Activated CD8-positive, alpha-beta memory T cell treated with anti-CD3 and anti-CD28 coated beads for 36 hours (primary cell): Measurements from ENCODE around the gene TSPAN12. TPM values are rescaled to one million over a fixed set of nuclear protein-coding genes. Genes with fewer than 3 reads are reported as not detected.
"Not testable (repeated sequence)": the region's sequence is repeated elsewhere in the genome, so short reads cannot be mapped to it uniquely, and the experiment has no call there.

Experiments
- CTCF ChIA-PET: fragments of 350-600 bp; sonication (Branson Sonifier 250); formaldehyde crosslinking; loops from one replicate; lab custom pipeline; 2021; ENCODE audit warnings: antibody characterized with exemption; lab: Charles Lee
- POLR2A ChIA-PET: fragments of 350-600 bp; sonication (Branson Sonifier 250); formaldehyde crosslinking; loops from one replicate; lab custom pipeline; 2021; ENCODE audit warnings: antibody characterized with exemption; lab: Charles Lee
- total RNA-seq, 2 experiments: library from RNA; stranded (reverse); gene quantifications; one replicate each; pipeline ENCODE4 v1.2.3, GENCODE V29; 2021

Gene TSPAN12
- total RNA-seq, 2 experiments from 2014 or later = not detected

DNA sequence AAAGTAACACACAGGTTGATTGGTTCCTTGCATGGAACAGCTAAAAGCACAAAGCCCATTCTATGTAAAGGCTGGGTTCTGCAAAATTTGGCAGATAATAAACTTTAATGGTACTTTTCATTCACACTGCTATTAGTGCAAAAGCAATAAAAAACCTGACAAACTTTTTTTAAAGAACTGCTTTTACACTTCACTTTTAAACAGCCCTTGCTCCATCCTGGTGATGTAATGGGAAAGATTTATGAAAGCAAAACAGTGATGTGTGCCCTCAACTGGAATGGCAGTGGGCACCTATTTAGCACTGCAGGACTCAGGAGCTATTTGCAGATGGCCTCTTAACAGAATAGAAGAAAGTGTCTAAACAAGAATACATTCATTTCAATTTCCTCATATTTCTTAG lies 44.9 kb downstream of the TSPAN12 start:
- ChIA-PET POLR2A (no interaction called here), CTCF (no interaction called here)

DNA sequence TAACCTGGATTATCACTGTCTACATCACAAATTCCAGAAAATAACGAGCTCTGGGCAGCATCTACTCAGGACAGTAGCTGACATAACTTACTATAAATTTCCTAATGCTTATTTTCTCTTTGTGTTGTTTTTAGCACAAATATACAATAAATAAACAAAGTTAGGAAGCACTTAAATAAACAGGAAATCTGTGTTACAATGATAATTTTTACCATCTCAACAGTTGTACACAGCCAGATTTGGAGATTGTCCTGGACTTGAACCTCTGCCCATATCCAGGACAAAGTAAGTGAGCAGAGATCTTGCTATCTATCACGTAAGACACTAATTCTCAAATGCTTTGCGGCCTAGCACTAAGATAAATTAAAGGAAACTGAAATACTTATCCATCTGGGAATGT lies 48.7 kb downstream of the TSPAN12 start:
- ChIA-PET POLR2A (no interaction called here), CTCF (interaction anchor here (1.0 kb wide), 1 partner anchor 17 kb away, joined by 3 read pairs; no protein-coding TSS in a partner anchor)

DNA sequence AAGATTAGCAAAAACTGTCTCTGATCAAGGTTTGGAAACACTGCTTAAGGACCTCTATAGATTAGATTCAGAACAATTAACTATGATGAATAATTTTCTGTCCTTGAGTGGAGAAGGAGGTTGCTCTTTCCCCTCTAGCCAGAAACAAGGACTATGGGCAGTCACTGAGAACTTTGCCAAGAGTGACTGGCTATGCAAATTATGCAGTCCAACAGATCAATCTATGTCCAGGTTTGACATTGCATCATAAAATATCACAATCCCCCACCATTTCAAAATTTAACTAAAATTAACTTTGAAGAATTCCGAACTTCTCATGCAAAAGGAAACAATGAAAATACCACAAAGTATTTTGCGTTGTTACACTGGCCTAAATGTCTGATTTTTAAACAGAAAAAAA lies 50.6 kb downstream of the TSPAN12 start:
- ChIA-PET POLR2A (no interaction called here), CTCF (no interaction called here)

DNA sequence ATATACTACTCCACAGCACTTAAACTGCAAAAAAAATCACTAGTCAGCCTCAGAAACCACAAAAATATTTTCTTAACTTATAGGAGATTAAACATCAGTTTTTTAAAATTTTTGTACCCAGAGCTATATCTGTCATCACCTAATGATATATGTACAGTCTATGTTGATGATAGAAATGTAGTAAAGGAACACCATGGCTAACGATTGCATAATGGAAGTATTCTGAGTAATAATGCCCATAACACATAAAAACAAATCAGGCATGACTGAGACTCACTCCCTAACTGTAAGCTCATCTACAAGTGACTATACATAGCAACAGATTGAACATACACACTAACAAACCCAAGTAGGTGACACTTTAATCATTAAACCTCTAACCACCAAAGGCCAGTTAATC lies 51.3 kb downstream of the TSPAN12 start:
- ChIA-PET POLR2A (no interaction called here), CTCF (interaction anchor here (0.8 kb wide), 1 partner anchor 276 kb away, joined by 4 read pairs; no protein-coding TSS in a partner anchor)

DNA sequence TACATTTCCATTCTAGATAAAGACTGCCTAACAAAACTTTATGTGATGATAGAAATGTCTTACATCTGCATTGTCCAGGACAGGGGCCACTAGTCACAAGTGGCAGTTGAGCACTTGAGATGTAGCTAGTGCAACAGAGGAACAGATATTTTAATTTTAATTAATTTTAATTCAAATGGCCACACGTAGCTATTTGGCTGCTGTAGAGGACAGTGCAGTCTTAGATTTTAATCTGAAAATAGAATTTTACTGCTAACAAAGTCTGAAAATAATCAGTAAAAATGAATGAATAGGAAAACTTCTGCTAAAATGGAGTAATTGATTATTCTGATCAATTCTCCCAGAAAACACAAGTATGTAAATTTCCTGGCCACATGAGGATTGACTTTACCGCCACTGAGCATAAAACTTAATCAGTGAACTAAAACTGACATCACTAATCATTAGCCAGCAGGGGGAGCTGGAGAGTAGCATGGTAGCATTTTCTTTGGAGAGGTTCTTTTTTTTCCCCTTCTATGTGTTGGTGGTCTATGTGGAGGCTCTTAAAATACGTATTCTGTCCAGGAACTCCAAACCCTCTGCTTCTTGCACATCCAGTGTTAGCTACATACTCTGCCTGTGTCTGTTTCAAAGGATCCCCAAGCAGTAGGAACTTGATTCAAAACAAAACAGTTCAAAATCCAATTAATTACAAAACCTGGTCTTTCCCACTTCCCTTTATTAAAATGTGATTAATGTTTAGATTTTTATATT lies 52.1 kb downstream of the TSPAN12 start:
- POLR2A ChIA-PET = interaction anchor here (0.7 kb wide), 1 partner anchor 679 kb away, joined by 3 read pairs; no protein-coding TSS in a partner anchor
- CTCF ChIA-PET = interaction anchor here (0.8 to 1.3 kb wide), 5 partner anchors 9 to 302 kb away, joined by 3 to 4 read pairs (median 3); no protein-coding TSS in a partner anchor

DNA sequence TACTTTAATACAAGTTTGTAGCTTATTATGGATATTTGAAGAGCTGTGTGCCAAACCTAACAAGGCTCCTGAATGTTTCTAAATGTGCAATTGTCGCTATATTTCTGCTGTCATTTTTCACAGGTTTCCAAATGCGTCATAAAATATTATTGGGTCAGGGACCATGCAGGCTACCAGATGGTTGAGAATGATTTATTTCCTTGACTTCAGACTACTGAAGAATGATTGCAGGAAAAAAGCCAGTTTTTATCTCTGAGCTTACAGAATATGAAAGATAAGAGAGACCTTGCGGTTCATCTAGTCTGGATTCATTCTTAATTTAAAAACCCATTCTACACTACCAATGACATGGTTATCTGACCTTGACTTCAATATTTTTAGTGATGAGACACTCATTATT lies 55.2 kb downstream of the TSPAN12 start:
- ChIA-PET CTCF (interaction anchor here (2.1 kb wide), 1 partner anchor 11 kb away, joined by 5 read pairs; no protein-coding TSS in a partner anchor), POLR2A (no interaction called here)

DNA sequence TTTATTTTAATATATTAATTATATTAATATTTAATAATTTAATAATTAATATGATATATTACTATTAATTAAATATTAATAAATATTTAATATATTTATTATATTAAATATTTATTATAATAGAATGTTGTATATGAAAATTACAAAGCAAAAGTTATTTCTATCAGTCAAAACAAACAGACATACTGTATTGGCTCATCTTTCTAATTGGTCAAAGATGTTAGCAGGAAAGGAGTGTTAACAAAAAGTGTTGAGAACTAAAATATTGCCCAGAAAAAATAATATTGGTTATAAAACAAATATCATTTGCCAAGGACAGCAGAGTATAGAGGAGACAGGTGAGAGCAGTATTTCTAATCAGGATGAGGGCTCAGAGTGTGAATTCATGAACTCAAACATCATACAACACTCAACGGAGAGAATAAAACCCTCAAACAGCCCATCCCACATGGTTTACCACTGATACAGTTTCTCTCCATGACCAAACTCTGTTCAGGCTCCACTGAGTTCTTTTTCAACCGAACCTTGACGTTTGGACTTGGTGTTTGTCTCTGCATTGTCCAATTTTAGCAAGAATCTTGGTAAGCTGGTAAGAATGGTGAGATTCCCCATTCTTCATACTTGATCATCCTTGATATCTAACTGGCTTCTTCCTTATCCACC lies 58.0 kb downstream of the TSPAN12 start:
- CTCF ChIA-PET = interaction anchor here (1.1 kb wide), 1 partner anchor 8 kb away, joined by 3 read pairs; no protein-coding TSS in a partner anchor
- POLR2A ChIA-PET = no interaction called here

DNA sequence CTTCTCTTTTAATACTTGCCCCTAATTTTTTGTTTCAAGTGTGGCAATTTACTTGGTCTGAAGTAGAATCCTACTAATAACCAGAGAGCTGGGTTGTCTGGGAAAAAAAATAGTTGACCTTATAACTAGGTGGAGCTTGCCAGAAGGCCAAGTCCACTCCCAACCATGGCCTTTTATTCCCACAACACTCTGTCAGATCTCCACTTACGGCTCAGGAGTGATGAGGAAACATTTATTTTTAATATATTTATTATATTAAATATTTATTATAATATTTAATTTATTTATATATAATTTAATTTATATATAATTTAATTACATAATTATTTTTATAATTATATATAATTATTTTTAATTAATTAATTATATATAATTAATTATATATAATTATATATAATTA lies 58.8 kb downstream of the TSPAN12 start:
- ChIA-PET CTCF (no interaction called here), POLR2A (no interaction called here)

DNA sequence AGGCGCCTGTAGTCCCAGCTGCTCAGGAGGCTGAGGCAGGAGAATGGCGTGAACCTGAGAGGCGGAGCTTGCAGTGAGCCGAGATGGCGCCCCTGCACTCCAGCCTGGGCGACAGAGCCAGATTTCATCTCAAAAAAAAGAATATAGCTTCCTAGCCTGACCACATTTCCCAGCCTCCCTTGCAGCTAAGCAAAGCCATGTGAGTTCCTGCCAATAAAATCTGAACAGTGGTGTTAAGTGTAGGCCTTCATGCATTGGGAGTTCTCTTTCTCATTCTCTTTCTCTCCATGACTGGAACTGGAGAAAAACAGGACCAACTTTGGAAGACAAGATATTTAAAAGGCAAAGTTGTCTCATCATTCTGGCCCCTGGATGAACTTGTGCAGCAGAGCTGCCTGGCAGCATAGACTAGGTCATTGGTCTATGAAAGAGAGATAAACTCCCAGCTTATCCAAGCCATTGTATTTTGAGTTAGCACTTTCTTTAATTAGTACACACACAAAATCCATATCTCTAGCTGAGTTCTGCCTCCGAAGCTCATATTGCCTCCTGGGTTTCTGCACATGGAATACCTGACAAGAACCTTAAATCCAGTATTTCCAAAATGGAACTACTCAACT lies 60.8 kb downstream of the TSPAN12 start:
- POLR2A ChIA-PET = no interaction called here

DNA sequence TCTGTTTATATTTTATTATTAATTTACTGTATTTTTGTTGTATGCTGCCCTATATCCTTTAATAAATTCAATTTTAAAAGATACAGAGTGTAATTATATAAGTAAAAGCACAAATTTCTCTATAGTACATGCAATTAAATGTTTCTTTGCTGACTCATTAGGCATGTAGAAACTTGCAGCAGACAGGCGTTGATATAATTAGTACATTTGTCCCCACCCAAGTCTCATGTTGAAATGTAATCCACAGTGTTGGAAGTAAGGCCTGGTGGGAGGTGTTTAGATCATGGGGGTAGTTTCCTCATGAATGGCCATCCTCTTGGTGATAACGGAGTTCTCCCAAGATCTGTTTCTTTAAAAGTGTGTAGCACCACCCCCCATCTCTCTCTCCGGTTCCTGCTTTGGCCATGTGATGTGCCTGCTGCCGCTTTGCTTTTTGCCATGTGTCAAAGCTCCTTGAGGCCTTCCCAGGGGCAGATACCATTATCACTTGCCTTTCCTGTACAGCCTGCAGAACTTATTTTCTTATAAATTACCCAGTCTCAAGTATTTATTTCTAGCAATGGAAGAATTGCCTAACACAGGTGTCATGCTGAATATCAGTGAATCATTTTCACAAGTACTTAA lies 63.7 kb downstream of the TSPAN12 start:
- CTCF ChIA-PET = no interaction called here
- POLR2A ChIA-PET = no interaction called here

More for the DNA sequence above, 60.8 kb downstream of the TSPAN12 start:
- CTCF ChIA-PET = interaction anchor here (1.2 kb wide), 1 partner anchor 9 kb away, joined by 3 read pairs; no protein-coding TSS in a partner anchor

DNA sequence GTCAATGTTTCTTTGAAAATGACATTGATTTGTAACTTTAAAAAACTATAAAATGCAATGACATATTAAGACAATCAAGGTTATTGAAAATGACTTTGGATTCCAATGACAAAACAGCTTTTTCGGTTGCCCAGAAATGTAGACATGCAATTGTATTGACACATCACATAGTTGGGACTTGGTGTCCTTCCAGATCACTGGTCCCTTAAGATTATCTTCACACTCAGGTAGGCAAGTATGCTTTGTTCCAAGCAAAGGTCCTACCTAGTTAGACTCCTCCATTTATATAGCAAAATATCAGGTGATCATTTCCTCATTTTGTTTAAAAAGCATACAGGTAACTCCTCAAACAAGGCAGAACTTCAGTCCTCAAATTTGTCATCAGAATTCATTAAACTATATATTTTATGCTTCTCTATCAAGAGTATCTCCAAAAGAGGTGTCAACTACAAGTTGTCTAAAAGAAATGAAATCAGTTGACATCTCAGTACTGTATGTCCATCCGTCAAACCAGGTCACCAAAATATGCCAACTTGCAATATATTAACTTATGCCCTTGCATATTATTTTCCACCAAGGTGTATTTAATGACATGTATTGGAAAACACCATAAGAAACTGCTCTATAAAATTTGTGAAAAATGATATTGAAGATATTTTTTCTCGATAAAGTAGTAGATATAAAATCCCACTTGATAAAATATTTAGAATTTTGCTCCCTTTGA lies 64.6 kb downstream of the TSPAN12 start:
- CTCF ChIA-PET = interaction anchor here (1.6 kb wide), 1 partner anchor 10 kb away, joined by 3 read pairs; no protein-coding TSS in a partner anchor
- POLR2A ChIA-PET = no interaction called here

DNA sequence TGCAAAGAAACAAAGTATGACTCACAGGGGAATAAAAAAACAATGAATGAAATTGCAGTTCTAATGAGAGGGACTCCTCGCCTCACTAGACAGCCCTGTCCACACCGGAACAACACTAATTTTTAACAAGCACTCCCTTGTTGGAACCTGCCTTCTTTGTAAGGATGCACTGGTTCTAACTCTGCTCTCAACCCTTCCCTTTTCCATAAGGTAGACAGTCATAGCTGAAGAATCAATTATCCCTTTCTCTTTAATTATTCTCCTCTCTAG lies 65.1 kb downstream of the TSPAN12 start:
- ChIA-PET CTCF (interaction anchor here (1.3 to 1.6 kb wide), 3 partner anchors 9 to 40 kb away, joined by 3 to 4 read pairs (median 3); no protein-coding TSS in a partner anchor), POLR2A (no interaction called here)

DNA sequence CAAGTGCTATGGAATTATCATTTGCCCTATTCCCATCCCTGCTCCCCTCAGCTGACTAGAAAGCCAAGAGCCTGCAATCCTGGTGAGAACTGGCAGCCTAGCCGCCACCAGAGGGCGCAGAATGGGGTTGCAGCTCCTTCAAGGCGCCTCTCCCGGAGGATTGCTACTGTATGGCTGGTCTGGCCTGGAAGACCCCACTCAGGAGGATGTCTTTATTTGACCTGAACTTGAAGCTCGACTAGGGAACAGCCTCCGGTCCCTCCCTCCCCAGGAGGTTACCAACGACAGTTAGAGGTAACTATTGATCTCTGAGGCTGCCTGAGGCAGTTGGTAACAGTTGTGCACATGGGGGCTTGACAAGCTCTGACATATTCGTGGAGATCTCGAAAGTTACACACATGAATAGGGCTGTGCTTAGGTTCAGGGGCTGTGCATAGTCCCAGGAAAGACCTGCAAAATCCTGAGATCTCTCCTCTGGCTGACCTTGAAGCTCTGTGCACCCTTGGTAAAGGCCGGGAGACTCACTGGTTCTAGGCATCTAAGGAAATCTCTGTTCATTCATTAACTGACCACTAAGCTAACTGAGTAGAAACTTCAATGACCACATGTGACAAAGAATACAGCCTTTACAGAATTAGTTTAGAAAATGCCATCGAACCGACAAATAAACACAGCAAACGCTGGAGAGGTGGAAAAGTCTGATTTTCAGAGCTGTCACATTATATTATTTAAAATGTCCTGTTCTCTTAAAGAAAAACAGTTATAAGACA lies 65.7 kb downstream of the TSPAN12 start:
- POLR2A ChIA-PET = interaction anchor here (0.5 kb wide), 1 partner anchor 158 kb away, joined by 5 read pairs; the partner anchor contains the start of gene ING3

DNA sequence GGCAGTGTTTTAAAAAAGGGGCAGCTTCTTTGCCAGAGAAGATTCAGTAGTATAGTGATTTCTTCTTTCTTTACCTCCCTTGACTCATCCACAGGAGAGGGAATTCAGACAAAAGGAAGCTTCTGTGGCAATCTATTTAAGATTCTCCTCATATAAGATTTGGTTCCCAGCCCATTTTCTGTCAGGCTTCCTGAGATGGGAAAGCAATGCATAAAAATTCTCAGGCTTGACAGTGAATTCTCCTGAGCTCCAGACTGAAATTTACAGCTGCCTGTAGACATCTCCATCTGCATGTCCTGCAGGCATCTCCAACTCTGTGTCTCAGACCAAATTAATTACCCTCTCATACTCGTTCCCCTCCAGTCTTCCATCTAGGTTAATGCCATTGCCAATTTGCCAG lies 72.8 kb downstream of the TSPAN12 start:
- ChIA-PET CTCF (no interaction called here), POLR2A (no interaction called here)

More for the DNA sequence above, 65.7 kb downstream of the TSPAN12 start:
- CTCF ChIA-PET = interaction anchor here (0.6 to 1.6 kb wide), 8 partner anchors 8 to 154 kb away, joined by 3 to 5 read pairs (median 3); no protein-coding TSS in a partner anchor

DNA sequence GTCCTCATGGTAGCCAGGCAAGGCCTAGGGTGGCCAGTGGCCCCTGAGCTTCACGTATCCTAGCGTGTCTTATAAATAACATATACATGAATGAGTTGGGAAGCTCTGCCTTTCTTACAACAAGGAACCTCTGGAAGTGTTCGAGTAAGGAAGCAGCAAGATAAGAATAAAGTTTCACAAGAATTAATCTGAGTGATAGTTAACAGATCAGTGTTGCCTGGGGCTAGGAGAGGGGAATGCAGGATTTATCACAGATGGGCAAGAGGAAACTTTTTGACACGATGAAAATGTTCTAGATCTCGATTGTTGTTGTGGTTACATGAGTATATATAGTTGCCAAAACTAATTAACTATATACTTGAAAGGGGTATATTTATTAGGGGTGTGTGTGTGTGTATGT lies 74.2 kb downstream of the TSPAN12 start:
- POLR2A ChIA-PET = no interaction called here

DNA sequence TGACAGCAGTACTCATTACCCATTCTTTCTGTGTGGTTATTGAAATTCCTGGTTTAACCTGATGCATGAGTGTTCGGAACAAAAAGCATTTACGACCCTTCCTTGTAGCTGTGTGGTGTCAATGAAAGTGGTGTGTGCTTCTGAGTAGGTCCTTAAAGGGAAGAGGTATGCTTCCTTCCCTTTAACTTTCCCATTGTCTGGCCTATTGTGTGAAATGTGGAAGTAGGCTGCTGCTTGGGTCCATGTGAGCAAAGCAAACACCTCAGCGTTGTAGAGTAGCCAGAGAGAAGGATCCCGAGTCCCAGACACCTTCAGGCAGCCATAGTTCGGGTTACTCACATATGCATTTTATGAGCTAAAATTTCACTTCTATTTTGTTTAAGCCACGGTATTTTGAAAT lies 74.7 kb downstream of the TSPAN12 start:
- ChIA-PET POLR2A (no interaction called here), CTCF (interaction anchor here (1.5 kb wide), 1 partner anchor 9 kb away, joined by 3 read pairs; no protein-coding TSS in a partner anchor)

More for the DNA sequence above, 74.2 kb downstream of the TSPAN12 start:
- CTCF ChIA-PET = interaction anchor here (1.5 kb wide), 1 partner anchor 9 kb away, joined by 3 read pairs; no protein-coding TSS in a partner anchor

DNA sequence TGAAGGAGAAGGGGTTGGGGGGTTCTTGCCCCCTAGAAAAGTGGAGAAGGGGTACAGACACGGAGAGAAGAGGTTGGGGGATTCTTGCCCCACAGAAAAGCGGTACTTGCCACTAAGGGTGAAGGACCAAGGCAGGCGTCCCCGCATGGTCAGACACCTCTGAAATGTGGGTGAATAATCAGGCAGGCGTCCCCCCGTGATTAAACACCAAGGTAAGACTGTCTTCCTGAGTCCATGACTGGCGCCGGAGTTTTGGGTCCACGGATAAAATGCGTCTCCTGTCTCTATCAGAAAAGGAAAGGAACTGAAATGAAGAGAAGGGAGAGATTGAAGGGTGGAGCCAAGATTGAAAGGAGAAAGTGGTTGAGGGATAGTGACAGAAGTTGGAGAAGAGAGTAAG lies 76.0 kb downstream of the TSPAN12 start:
- CTCF ChIA-PET, POLR2A ChIA-PET: not testable (repeated sequence)

DNA sequence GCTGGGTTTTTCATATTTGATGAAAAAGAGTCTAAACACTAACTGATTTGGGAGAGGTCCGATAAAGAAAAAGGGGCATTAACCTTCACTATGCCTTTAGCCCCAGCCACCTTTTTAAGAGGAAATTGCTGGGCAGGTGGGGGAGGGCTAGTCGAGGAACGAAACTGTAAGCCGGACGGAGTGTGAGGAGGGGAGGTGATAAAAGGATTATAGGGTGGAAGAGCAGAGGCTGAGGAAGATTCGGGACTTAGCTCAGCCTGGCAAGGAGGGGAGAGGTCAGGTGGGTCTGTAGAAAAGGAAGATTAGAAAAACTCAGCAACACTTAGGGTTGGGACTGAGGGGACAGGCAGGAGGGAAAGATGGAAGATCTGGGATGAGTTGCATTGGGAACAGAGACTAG lies 77.0 kb downstream of the TSPAN12 start:
- CTCF ChIA-PET = no interaction called here
- POLR2A ChIA-PET = no interaction called here
